Stimulated activated naive B cell treated with anti-CD40 and anti-IgM and Interleukin-4, amounts not matched to agents 10 μg/mL and 1 μg/mL and 100 μg/mL, for 72 hours (primary cell): ENCODE data around the gene CDKN2AIPNL.
A peak's percentile ranks its signal among the peaks of the same experiment; 100 is the strongest.

Experiments used
- ATAC-seq, 2 donors: fragments of 150-1000 bp; cut with Tn5 transposase; replicated peaks; 2 replicates each; pipeline ENCODE4 v1.10.0; 2021; ENCODE audit warnings: moderate library complexity in 1 of 2
- DNase-seq: peaks from one replicate; pipeline ENCODE4 v3.0.0; 2021
- H3K27ac Mint-ChIP-seq: one replicate; pipeline ENCODE4 v1.8.0; 2022; ENCODE audit warnings: mild to moderate bottlenecking, mixed read lengths
- H3K27me3 Mint-ChIP-seq, 2 donors: one replicate each; pipeline ENCODE4 v1.8.0; 2022; ENCODE audit warnings: mixed read lengths in 2 of 2
- H3K36me3 Mint-ChIP-seq, 2 donors: one replicate each; pipeline ENCODE4 v1.8.0; 2022; ENCODE audit warnings: mixed read lengths in 2 of 2, mild to moderate bottlenecking in 1 of 2
- H3K4me1 Mint-ChIP-seq, 2 donors: one replicate each; pipeline ENCODE4 v1.8.0; 2022; ENCODE audit warnings: mixed read lengths in 2 of 2, mild to moderate bottlenecking in 1 of 2
- H3K4me3 Mint-ChIP-seq, 2 donors: one replicate each; pipeline ENCODE4 v1.8.0; 2022; ENCODE audit warnings: mild to moderate bottlenecking in 2 of 2, mixed read lengths in 2 of 2, moderate library complexity in 1 of 2
- H3K9me3 Mint-ChIP-seq, 2 donors: one replicate each; pipeline ENCODE4 v1.8.0; 2022; ENCODE audit warnings: mixed read lengths in 2 of 2, mild to moderate bottlenecking in 1 of 2

The CDKN2AIPNL gene

GRCh38 chr5:134411546-134412266, at the start of gene CDKN2AIPNL:
Gene CDKN2AIPNL (minus strand): TSS chr5:134411881. CDS start chr5:134411854, 27 bp downstream.
- Mint-ChIP-seq H3K27ac (peak within 1 kb of the TSS; percentile 94), H3K9me3 (no peaks in the 10 kb centered on the region), H3K36me3 (peaks cover 0 to 2% of the 10 kb centered on the region in 2 donors), H3K4me3 (peak within 1 kb of the TSS; percentile 91 to 98), H3K4me1 (peaks cover 15 to 31% of the 10 kb centered on the region in 2 donors), H3K27me3 (no peaks in the 10 kb centered on the region)
- DNase-seq: peak; percentile 89
- peak; percentile 99 for ATAC-seq

GRCh38 chr5:134460551-134460950, 48.9 kb upstream of the CDKN2AIPNL start:
- ATAC-seq: no peak

GRCh38 chr5:134459491-134459890, 47.8 kb upstream of the CDKN2AIPNL start:
- H3K36me3 Mint-ChIP-seq: no peaks in the 10 kb centered on the region
- no peak overlapping the region for H3K4me3 Mint-ChIP-seq
- no peaks in the 10 kb centered on the region for H3K9me3 Mint-ChIP-seq
- DNase-seq: no peak
- no peaks in the 10 kb centered on the region for H3K27me3 Mint-ChIP-seq
- peaks cover 12 to 36% of the 10 kb centered on the region in 2 donors for H3K4me1 Mint-ChIP-seq
- no peak for ATAC-seq
- peak overlapping the region; percentile 47 for H3K27ac Mint-ChIP-seq

More at GRCh38 chr5:134460551-134460950, 48.9 kb upstream of the CDKN2AIPNL start:
- Mint-ChIP-seq H3K36me3 (no peaks in the 10 kb centered on the region), H3K27ac (peak overlapping the region; percentile 62), H3K27me3 (no peaks in the 10 kb centered on the region), H3K4me1 (peaks cover 18 to 43% of the 10 kb centered on the region in 2 donors), H3K9me3 (no peaks in the 10 kb centered on the region), H3K4me3 (no peak overlapping the region)
- no peak for DNase-seq

- DNase-seq (no peak), ATAC-seq (no peak)
- Mint-ChIP-seq H3K4me3 (no peak overlapping the region), H3K36me3 (no peaks in the 10 kb centered on the region), H3K9me3 (no peaks in the 10 kb centered on the region), H3K27ac (peak overlapping the region; percentile 17), H3K27me3 (no peaks in the 10 kb centered on the region), H3K4me1 (peaks cover 11 to 34% of the 10 kb centered on the region in 2 donors)
Observed at GRCh38 chr5:134459010-134459403, 47.3 kb upstream of the CDKN2AIPNL start.

- DNase-seq (no peak), ATAC-seq (no peak)
- Mint-ChIP-seq H3K4me3 (no peak overlapping the region), H3K4me1 (peaks cover 7 to 28% of the 10 kb centered on the region in 2 donors), H3K36me3 (no peaks in the 10 kb centered on the region), H3K9me3 (no peaks in the 10 kb centered on the region), H3K27me3 (no peaks in the 10 kb centered on the region), H3K27ac (no peak overlapping the region)
Observed at GRCh38 chr5:134458234-134459009, 46.7 kb upstream of the CDKN2AIPNL start.

GRCh38 chr5:134457801-134458200, 46.1 kb upstream of the CDKN2AIPNL start:
- peaks cover 7 to 23% of the 10 kb centered on the region in 2 donors for H3K4me1 Mint-ChIP-seq

GRCh38 chr5:134456825-134457224, 45.1 kb upstream of the CDKN2AIPNL start:
- Mint-ChIP-seq H3K4me3 (no peak overlapping the region), H3K27ac (no peak overlapping the region), H3K36me3 (no peaks in the 10 kb centered on the region), H3K27me3 (no peaks in the 10 kb centered on the region), H3K4me1 (peaks cover 9 to 19% of the 10 kb centered on the region in 2 donors), H3K9me3 (no peaks in the 10 kb centered on the region)
- no peak for ATAC-seq
- DNase-seq: no peak

More at GRCh38 chr5:134457801-134458200, 46.1 kb upstream of the CDKN2AIPNL start:
- Mint-ChIP-seq H3K27ac (no peak overlapping the region), H3K27me3 (no peaks in the 10 kb centered on the region), H3K4me3 (no peak overlapping the region), H3K36me3 (no peaks in the 10 kb centered on the region), H3K9me3 (no peaks in the 10 kb centered on the region)
- ATAC-seq (no peak), DNase-seq (no peak)

- Mint-ChIP-seq H3K4me3 (no peak overlapping the region), H3K27me3 (no peaks in the 10 kb centered on the region), H3K9me3 (no peaks in the 10 kb centered on the region), H3K4me1 (peaks cover 8 to 13% of the 10 kb centered on the region in 2 donors), H3K36me3 (no peaks in the 10 kb centered on the region), H3K27ac (no peak overlapping the region)
- ATAC-seq (no peak), DNase-seq (no peak)
Observed at GRCh38 chr5:134455466-134455865, 43.8 kb upstream of the CDKN2AIPNL start.

GRCh38 chr5:134453016-134453415, 41.3 kb upstream of the CDKN2AIPNL start:
- Mint-ChIP-seq H3K27me3 (no peaks in the 10 kb centered on the region), H3K36me3 (no peaks in the 10 kb centered on the region), H3K4me3 (no peak overlapping the region), H3K4me1 (peaks cover 18 to 29% of the 10 kb centered on the region in 2 donors), H3K9me3 (no peaks in the 10 kb centered on the region), H3K27ac (no peak overlapping the region)
- ATAC-seq (no peak), DNase-seq (no peak)

GRCh38 chr5:134451936-134452505, 40.3 kb upstream of the CDKN2AIPNL start:
- Mint-ChIP-seq H3K9me3 (no peaks in the 10 kb centered on the region), H3K4me3 (no peak overlapping the region), H3K36me3 (no peaks in the 10 kb centered on the region), H3K27ac (no peak overlapping the region), H3K4me1 (peaks cover 27 to 39% of the 10 kb centered on the region in 2 donors), H3K27me3 (no peaks in the 10 kb centered on the region)
- no peak for DNase-seq
- no peak for ATAC-seq

- Mint-ChIP-seq H3K9me3 (no peaks in the 10 kb centered on the region), H3K4me1 (peaks cover 31 to 45% of the 10 kb centered on the region in 2 donors), H3K27me3 (no peaks in the 10 kb centered on the region), H3K4me3 (no peak overlapping the region), H3K27ac (no peak overlapping the region), H3K36me3 (no peaks in the 10 kb centered on the region)
- no peak for DNase-seq
- ATAC-seq: no peak
Observed at GRCh38 chr5:134451225-134451935, 39.7 kb upstream of the CDKN2AIPNL start.

GRCh38 chr5:134450374-134450773, 38.7 kb upstream of the CDKN2AIPNL start:
- DNase-seq: no peak
- no peak for ATAC-seq

GRCh38 chr5:134449167-134449566, 37.5 kb upstream of the CDKN2AIPNL start:
- no peak for DNase-seq
- no peaks in the 10 kb centered on the region for H3K9me3 Mint-ChIP-seq
- H3K36me3 Mint-ChIP-seq: no peaks in the 10 kb centered on the region
- H3K27ac Mint-ChIP-seq: peak overlapping the region; percentile 86
- no peak overlapping the region for H3K4me3 Mint-ChIP-seq
- H3K4me1 Mint-ChIP-seq: peaks cover 42 to 57% of the 10 kb centered on the region in 2 donors
- ATAC-seq: no peak
- H3K27me3 Mint-ChIP-seq: no peaks in the 10 kb centered on the region

More at GRCh38 chr5:134450374-134450773, 38.7 kb upstream of the CDKN2AIPNL start:
- Mint-ChIP-seq H3K27me3 (no peaks in the 10 kb centered on the region), H3K36me3 (no peaks in the 10 kb centered on the region), H3K9me3 (no peaks in the 10 kb centered on the region), H3K4me1 (peaks cover 36 to 55% of the 10 kb centered on the region in 2 donors), H3K4me3 (no peak overlapping the region), H3K27ac (no peak overlapping the region)
